HG03432 (cell line): ENCODE measurements around the gene SLC16A8.
"Not testable (repeated sequence)": the region's sequence is repeated elsewhere in the genome, so short reads cannot be mapped to it uniquely, and the experiment has no call there.

ENCODE experiments used
- ATAC-seq: cut with Tn5 transposase; IDR thresholded peaks from one replicate; pipeline ENCODE4 v1.9.1; 2021; ENCODE audit warnings: mild to moderate bottlenecking, moderate library complexity; ENCODE audit not compliant: unreplicated experiment

Gene SLC16A8

DNA sequence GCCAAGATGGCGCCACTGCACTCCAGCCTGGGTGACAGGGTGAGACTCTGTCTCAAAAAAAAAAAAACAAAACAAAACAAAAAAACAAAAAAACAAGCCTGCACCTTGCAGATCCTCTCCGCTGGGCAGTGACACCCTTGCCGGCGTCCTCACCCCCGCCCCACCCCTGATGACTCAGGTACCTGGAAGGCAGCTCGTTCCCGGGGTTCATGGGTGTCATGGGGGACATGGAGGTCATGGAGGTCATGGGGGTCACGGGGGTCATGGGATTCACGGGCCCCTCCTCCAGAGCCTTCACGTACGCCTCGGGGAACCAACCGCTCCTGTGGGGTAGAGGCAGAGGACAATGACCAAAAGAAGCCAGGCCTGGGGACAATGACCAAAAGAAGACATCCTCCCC lies 3.0 kb upstream of the SLC16A8 start:
- no peak for ATAC-seq

DNA sequence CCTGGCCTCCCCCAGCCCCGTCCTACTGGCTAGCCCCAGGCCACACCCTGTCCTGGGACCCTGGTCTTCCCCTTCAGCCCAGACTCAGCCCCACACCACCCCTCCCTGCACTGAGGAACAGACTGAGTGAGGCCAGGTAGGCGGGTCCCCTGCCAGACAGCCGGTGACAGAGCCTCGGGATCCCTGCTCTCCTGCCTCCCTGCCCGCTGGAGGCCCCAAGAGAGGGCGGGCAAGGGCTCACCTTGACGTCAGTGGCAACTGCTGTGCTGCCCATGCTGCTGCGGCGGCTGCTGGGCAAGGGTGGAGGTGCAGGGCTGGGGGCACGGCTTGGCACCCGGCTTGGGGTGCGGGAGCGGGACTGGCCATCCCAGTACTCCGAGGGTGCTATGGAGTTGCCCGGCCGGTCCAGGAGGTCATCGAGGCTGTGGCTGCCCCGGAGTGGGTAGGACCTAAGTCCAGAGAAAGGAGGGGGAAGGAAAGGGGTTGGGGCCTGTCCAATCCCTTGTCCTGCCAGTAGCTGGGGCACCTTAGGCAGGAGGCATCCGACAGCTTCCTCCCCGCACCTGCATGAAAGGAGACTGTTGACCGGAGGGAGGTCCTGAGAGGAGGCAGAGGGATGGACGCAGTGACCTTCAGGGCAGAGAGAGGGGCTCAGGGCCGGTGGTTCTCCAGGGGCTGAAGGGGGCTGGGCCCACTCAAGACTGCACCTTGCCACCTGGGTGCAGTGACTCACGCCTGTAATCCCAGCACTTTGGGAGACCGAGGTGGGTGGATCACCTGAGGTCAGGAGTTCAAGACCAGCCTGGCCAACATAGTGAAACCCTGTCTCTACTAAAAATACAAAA lies 2.2 kb upstream of the SLC16A8 start:
- no peak for ATAC-seq

DNA sequence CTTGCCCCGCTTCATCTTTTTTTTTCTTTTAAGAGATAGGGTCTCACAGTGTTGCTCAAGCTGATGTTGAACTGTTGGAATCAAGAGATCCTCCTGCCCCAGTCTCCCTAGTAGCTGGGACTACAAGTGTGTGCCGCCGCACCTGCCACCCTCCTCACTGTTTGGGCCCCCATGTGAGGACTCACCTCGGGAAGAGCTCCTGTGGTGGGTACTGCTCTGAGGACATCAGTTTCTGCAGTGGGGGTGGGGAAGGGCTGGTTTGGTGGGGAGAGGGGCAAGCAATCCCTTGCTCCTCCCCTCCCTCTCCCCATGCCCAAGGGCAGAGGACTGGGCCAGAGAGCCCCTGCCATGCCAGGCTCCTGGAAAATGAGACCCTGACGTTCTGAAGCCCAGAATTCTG lies 1.5 kb upstream of the SLC16A8 start:
- no peak for ATAC-seq

DNA sequence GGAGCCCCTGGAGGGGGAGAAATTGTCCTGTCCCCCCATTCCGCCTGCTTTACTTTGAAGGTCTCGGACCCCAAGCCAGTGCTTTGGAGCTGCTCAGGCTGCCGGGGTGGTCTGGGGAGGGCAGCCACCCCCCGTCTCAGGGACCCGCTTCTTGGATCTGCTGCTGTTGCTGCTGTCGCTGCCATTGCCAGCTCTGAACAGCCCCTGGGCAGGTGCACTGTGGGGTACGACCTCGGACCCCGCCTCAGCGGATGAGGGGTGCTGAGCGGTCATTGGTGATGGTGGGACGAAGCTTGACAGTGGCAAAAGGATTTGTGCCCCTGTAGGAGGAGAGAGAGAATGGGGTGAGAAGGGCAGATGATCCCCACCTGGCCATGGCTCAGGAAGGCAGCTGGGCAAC lies 1.1 kb upstream of the SLC16A8 start:
- ATAC-seq = no peak

DNA sequence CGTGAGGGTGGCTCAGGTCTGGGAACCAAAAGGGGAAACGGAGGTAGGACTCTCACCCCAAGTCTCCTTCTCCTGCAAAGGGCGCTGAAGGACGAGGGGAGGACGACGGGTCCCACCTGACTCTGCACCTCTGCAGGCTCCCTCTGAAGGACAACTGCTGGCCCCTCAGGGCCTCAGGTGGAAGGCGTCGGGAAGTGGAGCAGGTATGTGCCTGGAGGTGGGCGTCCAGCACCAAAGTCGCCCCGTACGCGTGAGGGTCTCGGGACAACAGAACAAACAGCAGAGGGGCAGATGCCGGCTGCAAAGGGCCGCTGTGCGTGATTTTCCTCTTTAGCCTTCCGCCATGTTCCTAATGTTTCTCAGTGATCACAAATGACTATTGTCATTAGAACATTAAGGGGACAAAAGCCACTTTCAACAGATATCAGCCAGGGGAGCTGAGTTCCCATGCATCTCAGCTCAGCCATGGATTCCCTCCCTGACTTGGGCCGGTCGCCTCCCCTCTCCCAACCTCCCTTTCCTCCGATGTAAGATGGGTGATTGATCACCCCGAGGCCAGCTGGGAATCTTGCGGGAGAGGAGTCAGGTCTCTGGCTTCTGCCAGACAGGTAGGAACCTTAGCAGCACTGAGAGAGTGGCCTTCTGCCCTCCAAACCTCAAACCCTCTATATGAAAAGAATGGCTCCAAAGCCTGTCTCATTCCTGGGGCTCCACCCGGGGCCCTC lies 836 bp downstream of the SLC16A8 start:
- ATAC-seq = no peak

DNA sequence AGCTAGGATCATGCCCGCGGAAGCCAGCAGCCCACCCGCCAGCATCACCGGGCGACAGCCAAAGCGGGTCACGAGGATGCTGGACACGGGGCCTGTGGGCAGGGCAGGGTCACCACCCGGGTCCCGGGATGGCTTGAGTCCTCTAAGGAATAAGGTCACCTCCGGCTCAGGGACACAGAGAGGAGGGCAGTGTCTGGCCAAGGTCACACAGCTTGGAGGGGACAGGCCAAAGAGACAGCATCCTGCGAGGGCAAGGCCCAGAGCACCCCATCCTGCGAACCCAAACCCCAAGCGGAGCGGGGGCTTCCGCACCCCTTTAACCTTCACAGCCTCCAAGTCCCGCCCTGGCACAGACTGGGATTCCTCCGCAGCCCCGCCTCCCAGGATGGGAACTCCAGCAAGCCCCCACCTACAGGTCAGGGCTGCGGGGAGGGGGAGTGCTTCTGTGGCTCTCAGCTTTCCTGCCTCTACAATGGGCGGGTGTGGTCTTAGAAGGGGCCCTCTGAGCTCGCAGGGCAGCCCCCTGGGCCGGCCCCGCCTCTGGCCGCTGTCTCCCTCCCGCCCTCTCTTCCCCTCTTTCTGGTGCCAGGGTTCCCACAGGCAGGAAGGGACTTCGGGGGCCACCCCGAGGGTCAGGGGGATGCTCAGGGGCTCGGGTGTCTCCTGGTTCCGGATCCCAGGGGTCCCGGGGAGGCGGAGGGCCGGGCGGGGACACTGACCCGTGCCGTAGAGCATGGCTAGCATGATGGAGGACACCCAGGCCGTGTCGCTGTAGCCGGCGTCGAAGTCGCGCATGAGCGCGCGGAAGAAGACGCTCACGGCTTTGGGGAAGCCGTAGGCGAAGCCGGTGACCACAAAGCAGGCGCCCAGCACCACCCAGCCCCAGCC lies 1.8 kb downstream of the SLC16A8 start:
- ATAC-seq = no peak

DNA sequence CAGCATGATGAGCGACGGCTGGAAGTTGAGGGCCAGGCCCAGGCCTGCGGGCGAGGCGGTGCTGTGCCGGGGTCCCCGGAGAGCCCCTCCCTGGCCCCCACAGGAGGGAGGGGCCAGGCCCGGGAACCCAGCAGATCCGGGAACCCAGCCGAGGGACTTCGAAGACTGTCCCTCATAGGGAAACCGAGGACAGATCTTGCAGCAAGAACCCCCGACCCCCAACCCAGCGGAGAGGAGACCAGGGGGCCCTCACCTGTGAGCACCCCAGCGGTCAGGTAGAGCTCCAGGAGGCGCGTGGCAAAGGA lies 2.4 kb downstream of the SLC16A8 start:
- no peak for ATAC-seq

DNA sequence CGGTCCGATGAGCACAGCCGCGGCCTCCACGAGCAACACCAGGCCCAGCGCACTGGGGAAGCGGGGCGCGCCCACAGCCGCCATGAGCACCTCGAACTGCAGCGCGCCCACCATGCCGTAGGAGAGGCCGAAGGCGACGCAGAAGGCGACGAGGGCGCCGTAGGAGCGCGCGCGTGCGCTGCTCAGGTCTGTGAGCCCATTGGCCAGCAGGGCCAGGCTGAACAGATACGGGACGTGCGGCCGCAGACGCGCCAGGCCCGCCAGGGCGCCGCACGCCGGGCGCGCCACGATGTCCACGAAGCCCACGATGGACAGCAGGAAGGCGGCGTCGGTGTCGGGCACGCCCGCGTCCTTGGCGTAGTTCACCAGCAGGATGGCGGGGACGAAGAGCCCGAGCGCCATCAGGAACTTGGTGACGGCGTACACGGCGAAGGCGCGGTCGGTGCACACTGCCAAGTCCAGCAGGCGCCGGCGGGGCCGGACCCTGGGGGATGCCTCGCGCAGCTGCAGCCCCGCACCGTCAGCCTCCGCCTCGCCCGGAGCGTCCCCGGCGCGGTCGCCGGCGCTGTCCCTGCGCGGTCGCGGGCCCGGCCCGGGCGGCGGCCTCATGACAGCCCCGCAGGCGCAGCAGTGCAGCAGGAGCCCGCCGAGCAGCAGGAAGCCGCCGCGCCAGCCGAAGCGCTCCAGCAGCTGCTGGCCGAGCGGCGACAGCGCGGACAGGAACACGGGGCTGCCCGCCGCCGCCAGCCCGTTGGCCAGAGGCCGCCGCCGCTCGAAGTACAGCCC lies 2.9 kb downstream of the SLC16A8 start:
- ATAC-seq = no peak

DNA sequence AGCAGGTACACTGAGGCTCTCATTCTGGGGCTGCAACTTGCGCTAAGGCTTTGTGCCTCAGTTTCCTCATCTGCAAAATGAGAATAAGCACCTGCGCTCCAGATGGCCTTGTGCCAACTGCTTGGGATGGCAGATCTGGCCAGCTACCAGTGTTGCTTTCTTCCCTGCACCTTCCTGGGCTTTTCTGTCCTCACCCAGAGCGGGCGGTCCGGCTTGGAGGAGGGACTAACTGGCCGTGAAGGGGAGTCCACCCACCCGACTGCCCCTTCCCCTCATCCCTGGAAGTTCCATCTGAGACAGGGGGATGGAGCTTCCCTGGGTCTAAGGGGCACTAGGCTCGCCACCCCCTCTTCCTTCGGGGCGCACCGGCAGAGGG lies 3.5 kb downstream of the SLC16A8 start:
- ATAC-seq = no peak

DNA sequence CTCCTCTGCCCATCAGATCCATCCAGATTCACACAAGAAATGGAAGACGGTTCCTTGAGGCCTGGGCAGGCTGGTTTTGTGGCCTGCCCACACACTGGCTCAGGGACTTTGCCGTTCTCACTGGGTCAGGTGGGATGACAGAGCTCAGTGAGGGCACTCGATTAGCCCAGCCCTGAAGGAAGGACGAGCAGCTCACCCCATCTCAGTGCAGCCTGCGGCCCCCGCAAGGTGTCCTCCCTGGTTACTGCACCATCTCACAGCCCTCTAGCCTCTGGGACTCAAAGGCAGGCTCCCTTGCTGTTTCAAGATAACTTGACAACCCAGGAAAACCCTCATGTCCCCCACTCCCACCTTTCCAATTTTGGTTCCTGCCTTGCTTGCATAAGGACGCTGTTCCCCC lies 4.2 kb downstream of the SLC16A8 start:
- ATAC-seq = no peak

DNA sequence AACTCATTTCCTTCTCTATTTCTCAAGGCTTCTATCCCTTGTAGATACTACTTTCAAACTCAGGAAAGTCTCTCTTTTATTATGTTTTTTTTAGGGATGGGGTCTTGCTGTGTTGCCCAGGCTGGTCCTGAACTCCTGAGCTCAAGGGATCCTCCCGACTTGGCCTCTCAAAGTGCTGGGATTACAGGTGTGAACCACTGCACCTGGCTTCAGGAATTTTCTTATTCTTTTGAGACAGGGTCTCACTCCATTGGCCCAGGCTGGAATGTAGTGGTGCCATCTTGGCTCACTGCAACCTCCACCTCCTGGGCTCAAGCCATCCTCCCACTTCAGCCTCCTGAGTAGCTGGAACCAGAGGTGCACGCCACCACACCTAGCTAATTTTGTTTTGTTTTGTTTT lies 4.8 kb downstream of the SLC16A8 start:
- not testable (repeated sequence) for ATAC-seq

DNA sequence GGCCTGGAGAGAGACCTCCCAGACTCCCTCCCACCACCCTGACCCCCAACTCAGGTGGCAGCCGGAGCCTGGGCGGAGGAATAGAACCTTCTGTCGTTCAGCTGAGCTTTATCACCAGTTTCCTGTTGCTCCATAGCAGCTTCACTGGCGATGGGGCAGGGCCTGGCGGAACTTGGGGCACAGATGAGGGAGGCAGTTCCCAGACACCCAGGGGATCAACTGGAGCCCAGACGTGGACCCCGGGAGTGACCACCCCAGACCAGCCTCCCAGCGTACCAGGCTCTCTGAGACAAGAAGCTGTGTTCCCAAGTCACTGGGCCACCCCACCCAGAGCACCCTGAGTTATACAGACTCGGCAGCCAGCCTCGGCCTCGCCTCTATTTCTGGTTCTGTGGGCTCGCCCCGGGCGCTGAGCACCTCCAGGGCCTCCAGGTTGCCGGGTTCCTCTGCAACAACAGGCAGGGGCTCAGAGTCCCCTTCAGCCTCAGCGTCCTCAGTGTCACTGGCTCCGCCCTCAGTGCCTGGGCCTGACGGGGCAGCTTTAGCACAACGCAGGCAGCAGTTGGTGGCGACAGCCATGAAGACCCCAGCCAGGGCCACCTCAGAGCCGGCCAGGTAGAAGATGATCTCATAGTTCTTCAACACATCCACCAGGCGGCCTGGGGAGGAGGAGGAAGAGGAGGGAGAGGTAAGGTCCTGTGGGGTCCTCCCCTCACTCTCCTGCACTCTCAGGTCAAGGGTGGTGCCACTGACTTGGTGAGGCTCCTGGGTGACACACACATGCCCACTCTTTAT lies 5.7 kb downstream of the SLC16A8 start:
- no peak for ATAC-seq

DNA sequence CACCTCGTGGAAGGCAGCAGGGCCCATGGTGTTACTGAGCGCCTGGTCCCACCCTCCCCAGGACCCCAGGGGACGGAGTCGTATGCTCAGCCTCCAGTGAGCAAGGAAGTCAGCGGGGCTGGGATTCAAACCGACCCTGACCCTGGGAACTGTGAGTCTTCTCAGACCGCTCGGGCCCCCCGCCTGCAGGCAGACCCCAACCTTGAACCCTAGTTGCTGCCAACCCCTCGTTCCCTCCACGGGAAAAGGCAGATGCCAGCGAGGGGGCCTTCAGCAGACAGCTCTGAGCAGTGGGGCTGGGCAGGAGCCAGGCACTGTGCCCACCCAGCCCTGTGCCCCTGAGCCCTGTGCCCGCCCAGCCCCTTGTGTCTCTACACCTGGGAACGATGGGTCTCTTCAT lies 6.4 kb downstream of the SLC16A8 start:
- ATAC-seq = no peak

DNA sequence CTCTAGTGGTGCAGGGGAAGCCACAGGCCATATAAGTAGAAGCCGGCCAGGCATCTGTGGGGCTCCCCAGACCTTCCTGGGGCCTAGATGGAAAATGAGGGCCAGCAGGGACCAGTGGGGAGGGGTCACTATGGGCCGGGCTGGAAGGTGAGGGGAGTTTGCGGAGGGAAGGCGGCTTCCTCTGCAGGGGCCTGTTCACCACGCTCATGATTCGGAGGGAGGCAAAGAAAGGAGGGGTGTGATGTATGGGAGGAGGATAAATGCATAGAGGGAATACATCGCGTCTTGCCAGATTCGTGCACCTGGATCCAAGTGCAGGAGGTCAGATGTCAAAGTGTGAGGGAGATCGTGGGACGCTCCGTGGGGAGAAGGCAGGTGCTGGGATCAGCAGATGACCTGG lies 6.9 kb downstream of the SLC16A8 start:
- no peak for ATAC-seq

DNA sequence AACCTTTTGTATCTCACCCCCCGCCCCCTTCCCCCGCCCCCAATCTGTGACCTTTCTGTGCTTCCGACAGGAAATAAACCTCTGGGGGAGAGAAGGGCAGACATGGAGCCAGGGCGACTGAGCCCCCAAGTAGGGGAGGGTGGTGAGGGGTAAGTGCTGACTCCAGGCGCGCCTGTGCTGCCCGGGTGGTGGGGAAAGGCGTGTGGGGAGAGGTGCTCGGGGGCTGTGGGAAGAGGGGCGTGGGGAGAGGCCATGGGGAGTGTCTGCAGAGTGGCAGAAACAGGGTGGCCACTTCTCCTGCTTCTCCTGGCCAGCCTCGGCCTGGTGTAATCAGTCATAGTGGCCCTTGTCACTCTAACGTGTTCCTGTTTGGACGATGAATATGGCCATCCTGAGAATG lies 8.0 kb downstream of the SLC16A8 start:
- ATAC-seq = no peak

DNA sequence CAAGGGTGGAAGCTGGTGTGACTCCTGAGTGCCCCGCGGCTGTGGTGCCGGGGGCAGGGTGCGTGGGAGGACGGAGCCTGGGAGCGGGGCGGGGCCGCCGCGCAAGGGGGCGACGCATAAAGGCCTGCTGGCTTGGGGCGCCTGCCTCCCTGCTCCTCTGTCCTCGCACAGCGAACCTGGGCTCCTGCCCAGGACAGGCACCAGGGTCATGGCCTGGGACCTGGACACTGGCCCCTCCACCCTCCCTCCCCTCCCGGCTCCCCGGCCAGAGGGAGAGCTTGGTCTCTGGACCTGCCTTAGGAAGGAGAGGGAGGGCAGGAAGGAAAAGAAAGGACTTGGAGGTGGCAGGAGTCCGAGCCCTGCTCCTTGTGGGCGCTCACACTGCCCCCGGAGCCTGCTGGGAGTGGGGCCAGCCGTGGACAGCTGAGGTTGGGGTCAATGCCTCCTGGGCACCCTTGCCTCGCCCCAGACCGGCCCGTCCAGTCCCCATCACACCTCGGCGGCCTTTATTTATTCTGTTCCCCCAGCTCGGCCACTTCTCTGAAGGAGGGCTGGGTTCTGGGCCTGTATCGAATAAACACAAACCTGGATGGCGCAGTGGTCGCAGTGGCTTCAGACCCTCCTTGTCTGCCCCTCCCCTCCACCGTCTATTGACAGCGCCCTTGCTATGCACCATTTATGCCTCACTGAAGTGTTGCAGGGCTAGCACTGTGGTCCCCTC lies 8.7 kb downstream of the SLC16A8 start:
- no peak for ATAC-seq

DNA sequence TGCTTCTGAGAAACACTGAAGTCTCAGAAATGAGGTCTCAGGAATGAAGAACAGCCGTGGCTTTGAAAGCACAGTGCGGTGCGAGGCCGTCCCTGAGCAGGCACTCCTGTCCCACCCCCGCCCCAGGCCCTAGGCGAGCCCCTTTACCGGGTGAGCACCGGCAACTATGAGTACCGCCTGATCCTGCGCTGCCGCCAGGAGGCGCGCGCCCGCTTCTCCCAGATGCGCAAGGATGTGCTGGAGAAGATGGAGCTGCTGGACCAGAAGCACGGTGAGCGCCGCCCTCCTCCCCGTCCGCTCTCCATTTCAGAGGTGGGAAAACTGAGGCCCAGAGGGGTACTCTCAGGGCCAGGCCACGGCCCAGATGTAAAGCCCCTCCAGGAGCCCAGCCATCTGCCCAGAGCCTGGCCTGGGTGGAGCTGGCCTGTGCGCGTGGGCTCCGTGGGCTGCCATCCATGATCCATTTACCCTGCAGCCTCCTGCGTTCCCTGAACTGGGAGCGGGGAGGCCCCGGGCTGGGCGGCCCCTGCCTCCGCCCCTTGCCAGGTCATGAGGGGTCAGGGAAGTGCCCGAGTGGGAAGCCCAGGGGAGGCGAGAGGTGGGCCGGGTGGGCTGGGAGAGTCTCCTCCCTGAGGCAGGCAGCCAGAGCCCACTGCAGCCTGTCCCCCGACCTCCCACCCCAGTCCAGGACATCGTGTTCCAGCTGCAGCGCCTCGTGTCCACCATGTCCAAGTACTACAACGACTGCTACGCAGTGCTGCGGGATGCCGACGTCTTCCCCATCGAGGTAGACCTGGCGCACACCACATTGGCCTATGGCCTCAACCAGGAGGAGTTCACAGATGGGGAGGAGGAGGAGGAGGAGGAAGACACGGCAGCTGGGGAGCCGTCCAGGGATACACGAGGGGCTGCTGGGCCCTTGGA lies 9.5 kb downstream of the SLC16A8 start:
- no peak for ATAC-seq
